Stimulated activated effector memory CD8-positive, alpha-beta T cell treated with anti-CD3 and anti-CD28 coated beads, Interleukin-12 subunit alpha, Interleukin-12 subunit beta, amount 100 ng/mL, for 72 hours (primary cell): ENCODE data around the gene TMEM144.

Source experiments
- ATAC-seq: fragments of 150-1000 bp; cut with Tn5 transposase; 2 replicates; pipeline ENCODE4 v1.10.0; 2021
- DNase-seq, 2 donors: peaks; one replicate each; pipeline ENCODE4 v3.0.0; 2021 to 2022; ENCODE audit warnings: low spot score in 2 of 2
- H3K27ac Mint-ChIP-seq: one replicate; pipeline ENCODE4 v1.8.0; 2022; ENCODE audit warnings: mild to moderate bottlenecking, mixed read lengths
- H3K36me3 Mint-ChIP-seq: one replicate; pipeline ENCODE4 v1.8.0; 2022; ENCODE audit warnings: mild to moderate bottlenecking, mixed read lengths
- H3K4me1 Mint-ChIP-seq: one replicate; pipeline ENCODE4 v1.8.0; 2022; ENCODE audit warnings: mixed read lengths
- H3K4me3 Mint-ChIP-seq: one replicate; pipeline ENCODE4 v1.8.0; 2022; ENCODE audit warnings: mild to moderate bottlenecking, mixed read lengths
- H3K9me3 Mint-ChIP-seq: one replicate; pipeline ENCODE4 v1.8.0; 2022; ENCODE audit warnings: mixed read lengths

TMEM144 gene

DNA sequence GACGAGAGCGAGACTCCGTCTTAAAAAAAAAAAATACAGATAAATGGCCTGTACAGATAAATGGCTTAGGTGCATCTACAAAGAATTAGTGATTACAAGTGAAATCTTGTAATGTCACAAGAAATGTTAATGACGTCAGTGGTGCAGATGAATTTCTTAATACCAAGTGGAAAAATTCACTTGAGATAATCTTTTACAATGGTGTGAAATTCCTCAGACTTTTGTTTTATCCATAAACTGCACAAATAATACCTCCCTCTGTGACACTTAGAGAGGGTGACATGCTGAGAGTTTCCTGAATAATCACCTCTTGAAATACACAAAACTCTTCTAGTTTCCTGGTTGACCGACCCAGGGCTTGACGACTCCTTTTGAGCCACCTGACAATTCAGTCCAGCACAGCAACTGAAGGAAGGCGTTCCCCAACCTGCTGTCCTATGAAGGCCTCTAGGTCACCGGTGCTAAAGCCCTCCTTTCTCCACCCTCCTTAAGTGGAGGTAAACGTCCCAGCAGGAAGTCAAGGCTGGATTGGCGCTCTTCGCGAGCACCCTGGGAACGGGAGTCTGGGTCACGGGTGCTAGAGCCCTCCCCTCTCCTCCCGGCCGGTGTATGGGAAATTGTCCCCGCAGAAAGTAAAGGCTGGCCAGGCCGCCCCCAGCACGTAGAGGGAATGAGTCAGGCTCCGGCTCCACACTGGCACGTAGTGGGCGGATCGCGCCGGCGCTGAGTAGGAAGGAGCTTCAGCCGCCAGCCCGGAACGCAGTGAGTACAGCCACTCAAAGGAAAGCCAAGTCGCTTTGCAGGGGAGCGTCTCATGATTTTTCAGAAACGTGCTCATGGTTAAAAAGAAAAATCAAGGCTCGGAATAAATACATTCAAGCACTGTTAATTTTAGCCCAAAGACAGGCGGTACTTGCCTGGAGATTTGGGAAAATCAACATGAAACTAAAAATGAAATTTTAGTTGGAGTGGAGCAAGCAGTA, at the start of gene TMEM144:
TSS of gene TMEM144 (plus strand) at position 662 of the 983 bp plus-strand sequence. CDS start 2,182 bp downstream, outside the sequence.
- no peaks in the 10 kb centered on the region for H3K36me3 Mint-ChIP-seq
- peak; percentile 86 for ATAC-seq
- H3K4me1 Mint-ChIP-seq, result peaks cover 5% of the 10 kb centered on the region
- H3K27ac Mint-ChIP-seq, result no peak within 1 kb of the TSS
- H3K4me3 Mint-ChIP-seq, result peak within 1 kb of the TSS; percentile 37
- no peak for DNase-seq
- peaks cover 5% of the 10 kb centered on the region for H3K9me3 Mint-ChIP-seq

- Mint-ChIP-seq H3K9me3 (no peaks in the 10 kb centered on the region), H3K27ac (no peak overlapping the region), H3K4me3 (no peak overlapping the region), H3K4me1 (no peaks in the 10 kb centered on the region), H3K36me3 (no peaks in the 10 kb centered on the region)
- DNase-seq, result no peak
- no peak for ATAC-seq
These were observed 48.5 kb upstream of the TMEM144 start for GRCh38 chr4:158161551-158162354.

DNA sequence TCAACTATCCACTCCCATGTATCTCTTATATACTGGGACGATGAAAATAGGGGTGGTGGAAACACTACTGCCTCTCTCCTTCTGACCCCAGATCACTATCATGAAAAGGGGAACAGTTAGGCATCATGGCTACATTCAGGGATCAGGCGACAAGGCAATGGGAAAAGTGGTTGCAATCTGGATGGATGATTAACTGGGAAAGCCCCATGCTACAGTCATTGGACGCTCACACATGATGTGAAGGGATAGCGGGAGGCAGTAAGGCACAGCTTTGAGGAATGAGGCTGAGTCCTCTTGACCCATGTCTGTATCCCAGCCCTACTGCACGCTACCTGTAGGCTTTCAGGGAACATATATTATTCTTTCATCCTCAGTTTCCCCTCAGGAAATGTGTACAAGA, 47.7 kb upstream of the TMEM144 start:
- H3K4me1 Mint-ChIP-seq, result no peaks in the 10 kb centered on the region
- ATAC-seq (no peak), DNase-seq (no peak)
- no peaks in the 10 kb centered on the region for H3K9me3 Mint-ChIP-seq
- H3K27ac Mint-ChIP-seq, result no peak overlapping the region
- no peak overlapping the region for H3K4me3 Mint-ChIP-seq
- no peaks in the 10 kb centered on the region for H3K36me3 Mint-ChIP-seq

DNA sequence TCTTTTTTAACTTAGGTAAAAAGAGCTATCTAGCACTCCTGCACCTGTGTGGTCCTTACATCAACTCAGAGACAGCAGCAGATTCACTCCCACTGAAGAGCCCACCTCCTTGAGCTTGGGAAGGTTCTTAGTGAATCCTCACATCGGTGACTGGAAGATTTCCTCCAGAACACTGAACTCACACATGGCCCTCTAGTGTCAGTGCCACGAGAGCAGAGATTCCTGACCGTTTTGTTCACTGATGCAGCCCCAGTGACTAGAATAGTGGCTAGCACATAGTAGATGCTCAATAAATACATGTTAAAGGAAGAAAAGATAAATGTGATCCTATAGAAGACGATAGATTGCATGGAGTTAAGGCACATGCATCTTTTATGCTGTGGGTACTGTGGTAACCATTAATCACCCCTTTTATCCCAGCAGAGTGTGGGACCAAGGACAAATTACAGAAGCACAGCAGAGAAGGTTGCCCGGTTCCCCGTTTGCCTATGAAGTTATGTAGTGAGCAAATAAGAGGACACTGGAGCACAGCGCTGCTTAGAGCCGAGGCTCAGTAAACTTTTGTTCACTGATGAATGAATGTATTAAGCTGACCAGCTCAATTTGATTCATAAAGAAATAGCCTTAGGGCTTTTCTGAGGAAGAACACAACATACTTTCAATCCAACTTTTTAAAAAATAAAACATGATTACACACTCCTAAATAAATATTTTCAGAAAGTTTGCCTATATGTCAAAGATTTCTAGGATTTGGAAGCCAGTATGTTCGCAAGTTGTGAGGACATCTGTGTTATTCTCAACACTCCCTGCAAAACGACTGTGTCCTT, 46.1 kb upstream of the TMEM144 start:
- no peaks in the 10 kb centered on the region for H3K4me1 Mint-ChIP-seq
- DNase-seq, result no peak
- H3K9me3 Mint-ChIP-seq, result no peaks in the 10 kb centered on the region
- no peak overlapping the region for H3K27ac Mint-ChIP-seq
- no peaks in the 10 kb centered on the region for H3K36me3 Mint-ChIP-seq
- no peak for ATAC-seq
- H3K4me3 Mint-ChIP-seq, result no peak overlapping the region

- ATAC-seq (no peak), DNase-seq (no peak)
- Mint-ChIP-seq H3K4me3 (no peak overlapping the region), H3K4me1 (no peaks in the 10 kb centered on the region), H3K27ac (no peak overlapping the region), H3K36me3 (no peaks in the 10 kb centered on the region), H3K9me3 (no peaks in the 10 kb centered on the region)
These were observed 45.5 kb upstream of the TMEM144 start for GRCh38 chr4:158164768-158165213.

DNA sequence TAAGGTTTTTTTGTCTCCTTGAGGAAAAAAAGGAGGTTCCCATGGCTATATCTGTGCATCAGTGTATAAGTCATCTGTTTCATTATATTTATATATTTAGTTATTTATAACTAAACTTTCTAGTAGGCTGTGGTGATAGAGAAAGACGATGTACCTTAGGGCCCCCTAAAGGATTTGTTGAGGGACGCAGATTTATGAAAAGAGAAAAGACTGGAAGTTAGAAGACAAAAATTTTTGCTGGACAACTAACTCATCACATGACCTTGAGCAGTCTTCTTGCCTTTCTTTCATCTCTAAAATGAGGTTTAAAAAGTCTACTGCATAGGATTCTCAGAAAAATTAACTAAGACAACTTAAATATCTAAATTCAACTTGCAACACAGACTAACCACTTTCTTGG, 43.6 kb upstream of the TMEM144 start:
- DNase-seq (no peak), ATAC-seq (no peak)
- Mint-ChIP-seq H3K36me3 (no peaks in the 10 kb centered on the region), H3K4me3 (no peak overlapping the region), H3K9me3 (no peaks in the 10 kb centered on the region), H3K27ac (no peak overlapping the region), H3K4me1 (no peaks in the 10 kb centered on the region)

DNA sequence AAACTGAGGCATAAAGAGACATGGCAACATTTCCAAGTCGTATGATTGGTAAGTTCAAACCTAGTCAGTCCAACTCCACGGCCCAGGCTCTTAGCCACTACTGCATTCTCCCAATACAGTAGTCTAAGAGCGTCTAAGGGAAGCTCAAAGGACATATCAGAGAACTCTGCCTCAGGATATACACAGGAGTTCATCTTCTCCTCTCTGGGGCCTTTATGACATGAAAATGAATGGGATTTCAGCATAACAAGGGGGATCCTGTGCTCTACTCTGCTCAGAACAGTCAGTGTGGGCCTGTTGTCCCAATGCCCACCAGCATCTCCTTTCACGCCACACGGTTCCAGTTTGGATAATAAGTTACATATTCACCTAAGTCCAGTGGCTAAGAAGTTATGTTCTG, 41.7 kb upstream of the TMEM144 start:
- H3K36me3 Mint-ChIP-seq, result no peaks in the 10 kb centered on the region
- H3K27ac Mint-ChIP-seq, result no peak overlapping the region
- DNase-seq (no peak), ATAC-seq (no peak)
- H3K9me3 Mint-ChIP-seq, result no peaks in the 10 kb centered on the region
- H3K4me3 Mint-ChIP-seq, result no peak overlapping the region
- no peaks in the 10 kb centered on the region for H3K4me1 Mint-ChIP-seq

GRCh38 chr4:158169506-158169905, 40.8 kb upstream of the TMEM144 start:
- DNase-seq (no peak), ATAC-seq (no peak)
- H3K9me3 Mint-ChIP-seq, result no peaks in the 10 kb centered on the region
- no peak overlapping the region for H3K27ac Mint-ChIP-seq
- H3K4me1 Mint-ChIP-seq, result no peaks in the 10 kb centered on the region
- no peaks in the 10 kb centered on the region for H3K36me3 Mint-ChIP-seq
- H3K4me3 Mint-ChIP-seq, result no peak overlapping the region

- no peaks in the 10 kb centered on the region for H3K9me3 Mint-ChIP-seq
- ATAC-seq (peak; percentile 27), DNase-seq (no peak)
- H3K4me3 Mint-ChIP-seq, result no peak overlapping the region
- no peaks in the 10 kb centered on the region for H3K36me3 Mint-ChIP-seq
- H3K27ac Mint-ChIP-seq, result no peak overlapping the region
- no peaks in the 10 kb centered on the region for H3K4me1 Mint-ChIP-seq
These were observed 40.2 kb upstream of the TMEM144 start for GRCh38 chr4:158169931-158170690.

- ATAC-seq (peak; percentile 24), DNase-seq (no peak)
- Mint-ChIP-seq H3K4me1 (no peaks in the 10 kb centered on the region), H3K9me3 (no peaks in the 10 kb centered on the region), H3K4me3 (no peak overlapping the region), H3K36me3 (no peaks in the 10 kb centered on the region), H3K27ac (no peak overlapping the region)
These were observed 39.4 kb upstream of the TMEM144 start for GRCh38 chr4:158170691-158171561.

GRCh38 chr4:158172261-158173258, 37.7 kb upstream of the TMEM144 start, which contains the start of gene GASK1B:
GASK1B (minus strand) TSS chr4:158173025; CDS start chr4:158171375, 1,650 bp downstream.
- ATAC-seq, result no peak

DNA sequence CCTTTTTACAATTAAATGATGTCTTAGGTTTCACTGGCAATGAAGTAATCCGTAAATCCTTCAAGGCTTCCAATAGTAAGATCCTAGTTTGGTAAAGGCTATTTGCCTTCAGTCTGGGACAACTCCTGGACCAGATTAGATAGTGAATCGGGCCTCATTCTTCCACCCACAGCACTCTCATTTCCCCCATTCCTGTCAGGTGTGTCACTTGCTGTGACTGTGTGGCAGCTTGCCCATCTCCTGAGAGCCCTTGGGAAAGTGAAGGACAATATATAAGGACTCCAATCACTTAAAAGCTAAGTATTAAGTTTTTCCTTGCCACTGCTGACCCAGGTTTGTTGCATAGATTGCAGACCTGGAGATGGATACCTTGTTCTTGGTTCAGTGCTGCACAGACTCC, 34.2 kb upstream of the TMEM144 start:
- Mint-ChIP-seq H3K4me3 (no peak overlapping the region), H3K4me1 (no peaks in the 10 kb centered on the region), H3K36me3 (no peaks in the 10 kb centered on the region), H3K9me3 (no peaks in the 10 kb centered on the region), H3K27ac (no peak overlapping the region)
- DNase-seq, result no peak
- no peak for ATAC-seq

More at GRCh38 chr4:158172261-158173258, 37.7 kb upstream of the TMEM144 start, which contains the start of gene GASK1B:
- no peaks in the 10 kb centered on the region for H3K4me1 Mint-ChIP-seq
- no peak within 1 kb of the TSS for H3K27ac Mint-ChIP-seq
- no peaks in the 10 kb centered on the region for H3K36me3 Mint-ChIP-seq
- no peaks in the 10 kb centered on the region for H3K9me3 Mint-ChIP-seq
- no peak for DNase-seq
- no peak within 1 kb of the TSS for H3K4me3 Mint-ChIP-seq
